SU-DHL-6 (cell line): ENCODE data around the gene BBLN.

Source experiments
- EZH2phosphoT487 ChIP-seq: fragments of 200-600 bp; sonication (generic), shearing (Covaris generic); conservative IDR thresholded peaks from 2 replicates; pipeline ENCODE4 v1.6.1; 2018; ENCODE audit warnings: mild to moderate bottlenecking, antibody characterized with exemption, low read length, moderate library complexity, mixed read lengths
- TF ChIP-seq, protein P1 (sequence below): fragments of 200-600 bp; sonication (generic); IDR thresholded peaks from one replicate; pipeline ENCODE4 v1.5.1; 2017; ENCODE audit warnings: antibody characterized with exemption, mild to moderate bottlenecking, low read length, moderate library complexity; ENCODE audit not compliant: insufficient read depth, poor library complexity, severe bottlenecking

DNA sequence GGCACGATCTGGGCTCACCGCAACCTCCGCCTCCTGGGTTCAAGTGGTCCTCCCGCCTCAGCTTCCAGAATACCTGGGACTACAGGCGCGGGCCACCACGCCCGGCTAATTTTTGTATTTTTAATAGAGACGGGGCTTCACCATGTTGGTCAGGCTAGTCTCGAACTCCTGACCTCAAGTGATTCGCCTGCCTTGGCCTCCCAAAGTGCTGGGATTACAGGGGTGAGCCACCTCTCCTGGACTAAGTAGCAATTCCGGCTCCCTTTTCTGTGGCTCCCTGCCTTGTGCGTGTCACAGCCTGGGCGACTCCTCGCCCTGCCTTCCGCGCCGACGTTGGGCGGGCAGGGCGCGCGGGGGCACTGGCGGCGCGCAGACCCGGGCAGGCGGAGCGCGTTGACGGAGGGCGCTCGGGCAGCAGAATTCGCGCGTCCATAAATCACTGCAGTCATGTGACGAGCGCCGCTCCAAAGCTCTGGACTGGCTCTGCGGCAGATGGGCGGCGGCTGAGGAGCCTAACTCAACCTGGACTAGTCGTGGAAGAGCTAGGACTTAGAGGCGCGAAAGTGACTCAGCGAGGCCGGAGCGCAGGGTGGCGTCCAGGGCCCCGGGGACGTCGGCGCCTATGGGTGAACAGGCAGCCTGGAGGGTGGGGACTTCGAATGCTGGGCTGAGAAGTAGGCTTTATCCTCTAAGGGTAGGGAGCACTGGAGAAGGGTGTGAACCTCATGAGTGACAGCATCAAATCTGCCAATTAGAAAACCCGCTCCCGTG, 32.7 kb downstream of the BBLN start:
- TF ChIP-seq, protein P1, sequence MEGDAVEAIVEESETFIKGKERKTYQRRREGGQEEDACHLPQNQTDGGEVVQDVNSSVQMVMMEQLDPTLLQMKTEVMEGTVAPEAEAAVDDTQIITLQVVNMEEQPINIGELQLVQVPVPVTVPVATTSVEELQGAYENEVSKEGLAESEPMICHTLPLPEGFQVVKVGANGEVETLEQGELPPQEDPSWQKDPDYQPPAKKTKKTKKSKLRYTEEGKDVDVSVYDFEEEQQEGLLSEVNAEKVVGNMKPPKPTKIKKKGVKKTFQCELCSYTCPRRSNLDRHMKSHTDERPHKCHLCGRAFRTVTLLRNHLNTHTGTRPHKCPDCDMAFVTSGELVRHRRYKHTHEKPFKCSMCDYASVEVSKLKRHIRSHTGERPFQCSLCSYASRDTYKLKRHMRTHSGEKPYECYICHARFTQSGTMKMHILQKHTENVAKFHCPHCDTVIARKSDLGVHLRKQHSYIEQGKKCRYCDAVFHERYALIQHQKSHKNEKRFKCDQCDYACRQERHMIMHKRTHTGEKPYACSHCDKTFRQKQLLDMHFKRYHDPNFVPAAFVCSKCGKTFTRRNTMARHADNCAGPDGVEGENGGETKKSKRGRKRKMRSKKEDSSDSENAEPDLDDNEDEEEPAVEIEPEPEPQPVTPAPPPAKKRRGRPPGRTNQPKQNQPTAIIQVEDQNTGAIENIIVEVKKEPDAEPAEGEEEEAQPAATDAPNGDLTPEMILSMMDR = no peak
- TF ChIP-seq EZH2phosphoT487 = no peak
